ENCODE data around the gene RETREG3. TPM values are rescaled to one million over a fixed set of nuclear protein-coding genes. Genes with fewer than 3 reads are reported as not detected.
A peak's percentile ranks its signal among the peaks of the same experiment; 100 is the strongest.

Gene RETREG3
- total and polyA plus RNA-seq, 2 of the 13 experiments (the other 11 are each of a cell fraction or from before 2014, with no cell fraction given), result 47.0 to 55.8 TPM

GRCh38 chr17:42531455-42532354 lies 77.5 kb downstream of the RETREG3 start (continued):
- no peak for TF ChIP-seq ZNF414 (CRISPR knock-in tag; IDR thresholded peaks at IDR 0.05)
- TF ChIP-seq SMARCE1 (IDR thresholded peaks at IDR 0.05; ENCODE audit: borderline replicate concordance), result no peak
- no peak for TF ChIP-seq BCLAF1 (IDR thresholded peaks at IDR 0.05)
- no peak for TF ChIP-seq ZBTB33 (CRISPR knock-in tag; IDR thresholded peaks at IDR 0.05)
- no peak for TF ChIP-seq RFX1 (IDR thresholded peaks at IDR 0.05)
- no peak for TF ChIP-seq ZNF749 (CRISPR knock-in tag; IDR thresholded peaks at IDR 0.05; ENCODE audit: borderline replicate concordance)
- no peak for TF ChIP-seq NCOR1 (IDR thresholded peaks at IDR 0.05; ENCODE audit: borderline replicate concordance, low read length)
- TF ChIP-seq CREBL2 (CRISPR knock-in tag; IDR thresholded peaks at IDR 0.05; ENCODE audit: borderline replicate concordance), result no peak; the same call in 1 of the 2 replicates
- 0 out of 2 replicates have a peak, but pooled peaks have one; percentile 5 for TF ChIP-seq SP4 (CRISPR knock-in tag; IDR thresholded peaks at IDR 0.05)
- no peak for TF ChIP-seq BRF2 (CRISPR knock-in tag; IDR thresholded peaks at IDR 0.05)
- TF ChIP-seq ZNF24 (IDR thresholded peaks at IDR 0.05), result no peak
- no peak for TF ChIP-seq TEAD3 (CRISPR knock-in tag; optimal IDR thresholded peaks at IDR 0.05; ENCODE audit: borderline replicate concordance)
- TF ChIP-seq ATF6 (CRISPR knock-in tag; conservative IDR thresholded peaks at IDR 0.05), result no peak
- TF ChIP-seq E2F1 (CRISPR knock-in tag; IDR thresholded peaks at IDR 0.05), result no peak

Measured in HepG2 (cell line).